Upper lobe of left lung (tissue), 4 donors: Measurements from ENCODE around the gene LRRFIP1.

Source experiments
- CTCF ChIP-seq, 6 experiments: fragments of 450-650 bp in 4 of 6; fragments of 200-600 bp in 2 of 6; sonication (generic) in 2 of 6; IDR thresholded peaks; one replicate each; pipeline ENCODE4 v1.5.1; 2016 to 2019; ENCODE audit warnings: antibody characterized with exemption in 6 of 6
- POLR2AphosphoS5 ChIP-seq, 2 donors: sonication (generic); formaldehyde crosslinking; IDR thresholded peaks; one replicate each; pipeline ENCODE4 v1.5.1; 2017; ENCODE audit warnings: antibody characterized with exemption in 2 of 2

GRCh38 chr2:237661799-237662328, 34.5 kb downstream of the LRRFIP1 start:
- no peak for TF ChIP-seq CTCF (IDR thresholded peaks at IDR 0.05)
- no peak for TF ChIP-seq POLR2AphosphoS5 (IDR thresholded peaks at IDR 0.05)
